NCI-H1417 (cell line): ENCODE results near the gene TMEM30A.

Experiments
- DNase-seq, 3 experiments: peaks; one replicate each; lab custom pipeline; 2025; lab: John Stamatoyannopoulos, UW

The TMEM30A gene

DNA sequence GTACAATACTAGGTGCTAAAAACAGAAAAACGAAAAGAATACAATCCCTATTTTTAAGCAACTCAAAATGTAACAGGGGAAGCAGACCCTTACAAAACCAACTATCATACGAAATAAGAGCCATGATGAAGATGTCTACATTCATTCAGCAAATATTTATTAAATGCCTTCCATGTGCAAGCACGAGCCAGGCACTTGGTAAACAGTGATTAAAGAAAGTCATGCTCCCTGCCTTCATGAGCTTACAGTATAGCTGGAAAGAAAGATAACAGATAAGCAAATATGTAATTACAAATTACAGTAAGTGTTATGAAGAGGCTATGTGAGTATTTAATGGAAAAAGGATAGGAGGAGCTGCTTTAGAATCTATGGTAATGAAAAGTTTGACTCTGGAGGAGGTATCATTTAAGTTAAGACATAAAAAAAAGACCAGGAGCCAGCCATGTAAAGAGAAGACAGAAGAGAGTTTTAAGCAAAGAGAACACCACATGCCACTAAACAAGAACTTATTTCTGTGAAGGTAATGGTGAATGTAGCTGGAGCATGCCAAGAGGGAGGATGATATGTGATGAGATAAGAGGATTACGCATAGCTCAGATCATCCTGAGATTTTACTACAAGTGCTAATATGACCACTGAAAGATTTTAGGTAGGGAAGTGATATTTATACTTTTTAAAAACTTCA is 21.7 kb downstream of the TMEM30A start:
- no peak for DNase-seq

DNA sequence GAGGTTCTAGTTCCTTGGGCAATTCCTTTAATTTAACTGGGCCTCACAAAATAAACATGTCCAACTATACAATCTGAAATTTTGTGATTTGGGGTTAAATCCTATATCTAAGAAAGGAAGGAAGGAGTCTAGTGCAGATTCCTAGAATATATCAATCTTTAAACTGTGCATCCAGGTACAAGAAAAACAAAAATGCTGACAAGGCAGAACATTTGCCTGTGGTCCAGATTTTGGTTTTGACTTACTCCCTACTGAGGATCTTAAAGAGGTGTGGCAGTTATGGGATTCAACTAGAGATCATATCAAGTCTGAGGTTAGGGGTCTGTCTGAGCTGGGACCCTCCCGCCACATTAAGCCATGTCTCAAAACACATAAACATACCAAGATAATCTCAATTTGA is 23.3 kb downstream of the TMEM30A start:
- no peak for DNase-seq

DNA sequence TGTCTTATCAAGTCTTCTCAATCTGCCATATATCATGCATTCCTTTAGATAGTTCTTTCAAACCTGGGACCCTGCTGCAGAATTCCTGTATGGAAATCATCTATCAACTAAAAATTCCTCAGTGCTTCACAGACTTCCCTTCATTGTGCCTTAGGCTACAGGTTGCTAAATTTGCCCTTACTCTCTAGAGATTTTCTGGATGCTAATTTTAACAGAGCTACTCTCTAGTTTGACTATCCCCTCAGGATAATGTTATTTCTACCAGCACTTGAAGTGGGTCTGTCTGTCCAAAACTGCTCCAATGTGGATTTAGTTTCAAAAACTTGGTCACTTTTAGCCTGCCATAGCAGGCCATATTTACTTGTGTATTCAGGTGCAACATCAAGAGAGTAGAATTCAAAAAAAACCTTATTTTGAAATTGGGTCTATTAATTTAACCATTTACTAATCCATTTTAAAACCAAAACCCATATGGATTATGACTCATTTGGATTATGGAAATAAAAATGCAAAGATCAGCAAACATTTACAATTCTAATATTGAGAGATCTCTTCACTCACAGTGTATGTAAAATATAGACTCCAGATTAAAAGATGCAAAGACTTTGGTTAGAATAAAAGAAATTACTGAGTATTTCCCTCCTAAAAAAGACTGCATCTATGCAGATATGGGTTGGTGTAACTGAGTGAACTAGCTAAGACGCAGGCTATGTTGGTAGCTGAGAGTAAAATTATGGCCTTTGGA is 27.1 kb downstream of the TMEM30A start:
- DNase-seq, result no peak

DNA sequence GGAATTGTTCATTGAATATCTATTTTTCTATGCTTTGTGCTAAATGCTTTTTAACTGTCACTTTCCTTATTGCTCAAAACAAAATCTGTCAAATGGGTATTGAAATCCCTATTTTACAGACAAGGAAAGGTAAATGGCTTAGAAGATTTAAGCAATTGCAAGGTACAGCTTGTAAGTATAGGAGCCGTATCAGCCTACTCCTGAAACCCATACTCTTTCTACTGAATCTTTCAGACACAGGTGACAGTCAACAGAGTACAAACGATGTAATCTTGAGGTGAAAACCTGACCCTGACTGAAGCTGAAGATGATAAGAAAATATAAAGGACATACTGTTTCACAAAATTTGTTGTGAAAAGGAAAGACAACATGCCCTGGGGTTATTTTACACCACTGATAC is 34.0 kb downstream of the TMEM30A start:
- no peak for DNase-seq

DNA sequence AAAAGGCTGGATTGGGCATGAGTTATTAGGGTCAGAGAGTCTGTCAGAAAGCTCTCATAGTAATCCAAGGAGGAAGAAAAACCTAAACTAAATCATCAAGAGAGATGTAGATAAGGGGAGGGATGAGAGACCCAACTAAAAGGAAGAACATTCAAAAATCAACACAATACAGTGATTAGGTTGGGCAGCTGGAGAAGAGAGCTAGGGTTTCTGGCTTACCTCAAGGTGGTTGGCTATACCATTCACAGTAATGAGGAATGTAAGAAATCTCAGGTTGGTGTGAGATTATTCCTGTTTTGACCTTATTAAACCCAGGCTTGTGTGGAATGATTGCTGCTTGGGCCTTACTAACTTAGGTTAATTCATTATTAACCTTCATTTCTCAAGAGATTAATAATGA is 34.8 kb downstream of the TMEM30A start:
- DNase-seq, result no peak

DNA sequence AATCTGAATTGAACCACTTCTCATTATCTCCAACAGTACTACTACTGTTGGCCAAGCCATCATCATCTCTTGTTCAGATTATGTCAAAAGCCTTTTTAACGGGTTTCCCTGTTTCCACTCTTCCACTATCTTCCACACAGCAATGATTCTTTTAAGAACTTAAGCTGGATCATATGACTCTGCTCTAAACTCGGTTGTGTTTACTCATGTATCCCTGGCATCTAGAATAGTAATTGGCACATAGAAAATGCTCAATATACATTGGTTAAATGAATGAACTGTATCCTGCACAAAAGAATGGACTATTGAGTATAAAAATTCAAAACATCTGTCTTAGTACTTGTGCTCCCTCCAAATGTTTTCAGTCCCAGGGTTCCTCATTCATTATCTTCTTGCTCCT is 38.2 kb downstream of the TMEM30A start:
- no peak for DNase-seq

DNA sequence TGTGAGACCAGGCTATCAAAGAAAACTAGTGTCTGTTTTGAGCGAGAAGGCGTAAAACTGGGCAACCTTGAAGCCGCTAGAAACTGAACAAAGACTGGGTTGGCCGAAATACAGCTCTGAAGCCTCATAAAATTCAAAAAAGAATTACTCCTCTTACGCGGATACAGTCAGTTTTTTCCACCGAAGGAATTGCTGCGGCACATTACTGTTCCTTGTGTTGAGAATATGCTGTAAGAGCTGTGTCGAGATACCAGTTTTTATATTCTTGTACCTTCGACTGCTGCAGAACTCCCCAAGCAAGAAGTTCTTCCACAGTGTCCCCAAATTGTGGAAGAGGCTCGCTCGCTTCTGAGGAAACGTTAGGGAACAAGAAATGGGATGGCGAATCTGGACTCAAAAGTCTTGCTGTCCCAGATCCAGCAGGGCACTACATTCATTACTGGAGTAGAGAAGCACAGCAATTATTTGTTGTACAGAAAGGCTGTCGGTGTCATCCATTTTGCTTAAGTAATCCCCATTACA is 40.5 kb downstream of the TMEM30A start:
- peak in 1 of 3 experiments; percentile 68 for DNase-seq

DNA sequence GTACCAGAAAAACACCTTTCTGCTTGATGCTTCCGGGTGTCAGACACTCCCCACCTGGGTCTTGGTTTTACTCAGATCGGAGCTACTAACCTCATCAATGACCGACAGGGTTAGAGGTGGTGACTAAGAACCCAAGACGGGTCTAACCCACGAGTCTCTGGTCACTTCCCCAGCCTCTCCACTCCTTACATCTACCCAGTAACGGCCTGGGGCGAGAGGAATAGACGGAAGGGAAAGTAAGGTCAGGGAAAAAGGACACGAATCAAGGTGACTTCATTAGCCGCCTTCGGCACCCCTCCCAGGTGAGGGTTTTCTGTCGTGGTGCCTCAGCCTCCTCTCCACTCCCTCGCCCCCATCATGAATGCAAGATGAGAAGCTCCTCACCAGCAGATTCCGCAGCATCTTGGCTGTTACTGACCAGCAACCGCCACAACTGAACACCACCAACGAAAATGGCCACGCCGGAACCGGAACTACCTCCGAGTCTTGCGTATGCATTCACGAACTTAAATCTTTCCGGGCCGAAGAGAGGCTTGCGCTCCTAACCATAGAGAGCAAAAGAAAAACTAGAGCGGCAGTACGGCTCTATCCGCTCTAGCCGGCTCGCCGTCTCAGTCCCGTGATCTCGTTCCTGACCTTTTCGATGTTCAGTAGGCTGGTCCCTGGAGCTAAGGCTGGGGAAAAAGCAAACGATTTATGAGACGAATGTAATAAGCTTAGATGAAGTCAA is 41.1 kb downstream of the TMEM30A start, which contains the start of gene COX7A2:
TSS of gene COX7A2 (minus strand) at position 469 of the 730 bp plus-strand sequence. CDS start at position 402, 67 bp downstream.
- DNase-seq, result peak; percentile 92 to 97 (median 97)

DNA sequence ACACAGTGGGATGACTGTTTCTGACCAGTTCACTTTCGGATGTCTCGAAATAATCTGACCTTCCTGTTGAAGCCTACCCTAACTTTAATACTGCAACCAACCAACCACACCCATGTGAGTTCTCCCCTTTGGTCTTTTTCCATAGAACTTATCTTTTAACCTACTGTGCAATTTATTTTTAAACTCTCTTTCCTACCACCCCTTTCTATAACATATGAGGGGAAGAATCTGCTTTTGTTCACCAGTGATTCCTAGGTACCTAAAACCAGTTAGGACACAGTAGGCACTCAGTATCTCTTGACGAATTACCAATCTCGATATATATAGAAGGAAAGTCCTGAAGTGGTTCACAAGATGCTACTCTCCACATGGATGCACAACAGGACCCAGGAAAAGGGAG is 48.0 kb downstream of the TMEM30A start:
- no peak for DNase-seq

DNA sequence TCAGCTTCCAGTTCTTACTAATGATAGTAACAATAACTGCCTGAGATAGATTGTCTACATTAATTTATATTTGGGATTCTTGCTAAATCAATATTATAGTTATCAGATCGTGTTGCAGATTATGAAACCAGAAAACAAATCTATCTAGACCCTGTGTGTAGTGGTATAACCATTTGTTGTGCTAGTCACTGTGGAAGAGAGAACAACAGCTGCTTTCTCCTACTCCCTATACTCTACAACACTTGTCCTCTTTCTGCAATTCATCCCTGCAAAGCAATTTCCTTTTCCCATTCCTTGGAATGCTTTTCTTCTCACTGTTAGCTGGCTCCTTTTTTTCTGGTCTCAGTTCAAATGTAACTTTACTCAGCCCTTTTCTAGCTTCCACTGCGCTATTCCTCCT is 49.3 kb downstream of the TMEM30A start:
- DNase-seq, result no peak

DNA sequence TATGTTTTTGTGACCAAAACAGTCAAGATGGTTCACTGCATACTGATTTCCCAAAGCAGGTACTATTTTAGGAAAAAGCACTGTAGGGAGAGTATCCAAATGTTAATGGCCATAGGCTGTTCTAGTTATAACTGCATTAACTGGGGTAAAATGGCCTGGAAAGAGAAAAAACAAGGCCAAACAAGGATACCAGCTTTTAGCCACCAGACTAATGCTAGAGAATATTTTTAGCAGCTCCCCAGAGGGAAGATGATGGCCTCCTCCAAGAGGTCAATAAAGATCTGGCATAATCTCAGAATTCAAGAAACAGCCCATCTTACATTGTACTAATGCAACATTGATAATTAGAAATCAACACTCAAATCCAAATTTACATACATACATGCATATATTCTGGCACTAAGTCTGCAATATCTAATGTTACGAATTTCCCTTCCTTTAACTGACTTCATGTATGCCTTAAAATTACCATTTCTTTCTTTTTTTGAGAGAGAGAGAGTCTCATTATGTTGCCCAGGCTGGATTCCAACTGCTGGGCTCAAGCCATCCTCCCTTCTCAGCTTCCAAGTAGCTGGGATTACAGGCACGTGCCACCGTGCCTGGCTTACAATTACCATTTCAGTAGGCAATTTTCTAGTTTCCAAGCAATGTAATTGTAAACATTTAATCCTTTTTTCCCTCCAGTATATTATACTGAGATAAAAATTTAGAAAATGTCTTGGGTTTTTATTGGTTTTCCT is 50.3 kb downstream of the TMEM30A start:
- DNase-seq, result no peak

DNA sequence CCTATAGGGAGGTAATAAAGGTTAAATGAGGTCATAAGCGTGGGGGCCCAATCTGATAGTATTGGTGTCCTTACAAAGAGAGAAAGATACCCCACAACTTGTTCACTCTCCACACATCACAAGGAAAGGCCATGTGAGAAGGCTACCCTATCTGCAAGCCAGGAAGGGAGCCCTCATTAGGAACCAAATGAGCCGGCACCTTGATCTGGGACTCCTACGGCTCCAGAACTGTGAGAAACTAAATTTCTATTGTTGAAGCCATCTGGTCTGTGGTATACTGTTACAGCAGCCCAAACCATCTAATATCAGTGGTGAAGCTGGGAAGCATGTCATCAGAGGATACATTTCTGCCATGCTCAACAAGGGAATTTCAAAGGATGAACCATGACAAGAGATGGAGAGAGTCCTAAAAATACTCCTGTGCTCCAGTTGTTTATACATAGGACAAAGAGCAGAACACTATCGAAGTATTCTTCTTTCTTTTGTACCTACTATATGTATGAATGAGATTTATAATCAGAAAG is 51.4 kb downstream of the TMEM30A start:
- DNase-seq, result no peak

DNA sequence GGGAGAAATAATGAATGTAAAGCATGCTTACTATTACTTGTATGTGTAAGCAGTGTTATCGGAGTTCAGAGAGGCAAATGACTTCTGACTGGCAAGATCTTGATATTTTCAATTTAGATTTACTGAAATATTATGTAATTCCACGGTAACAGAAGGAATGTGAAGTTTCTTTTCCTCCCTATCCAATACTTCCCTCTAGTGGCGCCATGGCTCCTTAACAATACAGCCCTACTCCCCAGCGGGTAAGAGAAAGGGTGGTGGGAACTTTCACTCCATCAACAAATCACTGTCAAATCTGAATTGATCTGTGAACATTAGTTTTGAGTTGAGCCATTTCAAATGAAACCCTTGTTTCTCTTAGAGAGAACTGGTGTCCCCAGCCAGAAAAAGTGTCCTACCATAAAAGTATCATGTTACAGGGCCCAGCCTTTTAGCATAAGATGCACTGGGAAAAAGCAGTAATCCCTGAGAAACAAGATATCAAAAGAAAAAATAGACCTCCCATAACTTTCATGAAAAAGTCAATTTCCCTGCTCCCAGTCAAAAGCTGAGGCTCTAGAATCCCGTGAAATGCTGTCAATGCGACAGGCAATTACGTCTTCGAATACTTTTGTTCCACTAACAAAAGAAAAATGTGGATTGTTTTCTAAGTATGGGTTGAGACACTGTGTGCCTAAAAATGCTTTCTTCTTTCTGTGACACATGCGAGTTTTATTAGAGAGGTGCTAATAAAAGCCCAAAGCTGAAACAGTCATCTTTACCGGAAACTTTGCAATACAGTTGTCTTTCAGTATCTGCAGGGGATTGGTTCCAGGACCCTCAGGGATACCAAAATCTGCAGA is 53.9 kb downstream of the TMEM30A start:
- peak in 2 of 3 experiments; percentile 3 to 6 for DNase-seq

DNA sequence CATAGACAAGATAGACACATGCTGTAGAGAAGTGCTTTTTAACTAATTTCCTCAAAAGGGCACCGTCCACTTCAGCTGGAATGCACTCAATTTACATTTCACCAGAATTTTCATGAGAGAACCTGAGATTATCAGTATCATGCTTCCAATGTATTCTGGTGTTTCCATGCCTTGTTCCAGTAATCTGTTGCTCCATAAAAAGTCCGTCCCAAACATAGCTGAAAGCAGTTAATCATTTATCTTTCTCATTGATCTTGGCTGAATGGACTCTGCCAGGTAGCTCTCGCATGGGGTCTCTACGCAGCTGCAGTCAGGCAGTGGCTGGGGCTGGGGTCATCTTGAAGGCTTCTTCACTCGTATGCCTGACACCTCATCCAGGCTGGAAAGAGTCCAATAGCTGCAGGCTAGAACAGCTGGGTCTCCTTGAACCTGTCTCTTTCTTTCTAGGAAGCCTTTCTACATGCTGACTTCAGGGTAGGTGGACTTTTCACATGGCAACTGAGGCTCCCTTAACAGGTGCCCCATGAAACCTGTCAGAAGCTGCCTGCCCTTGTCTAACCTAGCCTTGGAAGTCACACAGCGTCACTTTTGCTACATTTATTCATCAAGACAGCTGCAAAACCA is 60.2 kb downstream of the TMEM30A start:
- no peak for DNase-seq

DNA sequence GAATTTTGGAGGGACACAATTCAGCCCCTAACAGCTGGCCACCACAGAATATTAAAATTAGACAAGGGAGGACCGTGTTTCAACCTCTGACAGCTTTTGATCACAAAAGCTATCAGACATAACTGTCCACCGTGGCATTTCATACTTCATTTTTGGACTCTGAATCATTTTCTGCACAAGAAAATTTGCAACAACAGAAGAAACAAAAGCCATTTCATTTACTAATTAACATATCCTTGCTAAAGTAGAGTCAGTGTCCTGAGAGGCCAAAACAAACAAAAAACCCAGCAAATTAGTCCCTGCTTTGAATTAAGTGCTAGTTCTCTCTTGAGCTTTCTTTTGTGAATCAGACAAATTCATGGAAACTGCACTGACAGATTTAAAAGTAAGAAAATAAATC is 61.2 kb downstream of the TMEM30A start:
- no peak for DNase-seq

DNA sequence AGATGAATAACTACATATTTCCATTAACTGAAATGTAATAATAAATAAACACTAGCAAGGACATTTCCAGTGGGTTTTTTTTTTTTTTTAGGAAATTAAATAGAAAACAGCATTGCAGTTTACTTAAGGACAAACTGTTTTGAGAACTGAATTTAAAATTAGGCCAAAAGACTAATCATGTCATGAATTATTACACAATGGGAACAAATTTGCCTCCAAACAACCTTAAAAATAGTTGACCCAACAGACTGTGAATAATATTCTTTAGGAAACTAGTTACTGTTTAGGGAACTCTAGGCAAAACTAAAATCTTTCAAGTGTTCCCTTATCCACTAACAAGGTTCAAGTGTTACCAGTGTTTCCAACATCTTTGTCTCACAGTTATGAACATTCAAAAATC is 62.3 kb downstream of the TMEM30A start:
- no peak for DNase-seq

DNA sequence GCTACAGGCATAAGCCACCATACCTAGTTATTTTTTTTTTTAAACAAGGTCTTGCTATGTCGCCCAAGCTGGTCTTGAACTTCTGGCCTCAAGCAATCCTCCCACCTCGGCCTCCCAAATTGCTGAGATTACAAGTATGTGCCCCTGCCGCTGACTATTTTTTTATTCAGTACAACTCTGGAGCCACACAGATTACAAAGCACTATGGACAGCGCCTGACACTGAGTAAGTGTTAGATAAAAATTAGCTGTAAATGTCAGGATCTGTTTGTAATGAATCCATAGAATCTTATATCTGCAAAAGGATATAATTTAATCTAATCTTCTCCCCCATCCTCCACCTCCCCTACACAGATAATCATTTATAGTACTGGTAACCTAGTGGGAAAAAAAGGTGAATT is 63.5 kb downstream of the TMEM30A start:
- no peak for DNase-seq

DNA sequence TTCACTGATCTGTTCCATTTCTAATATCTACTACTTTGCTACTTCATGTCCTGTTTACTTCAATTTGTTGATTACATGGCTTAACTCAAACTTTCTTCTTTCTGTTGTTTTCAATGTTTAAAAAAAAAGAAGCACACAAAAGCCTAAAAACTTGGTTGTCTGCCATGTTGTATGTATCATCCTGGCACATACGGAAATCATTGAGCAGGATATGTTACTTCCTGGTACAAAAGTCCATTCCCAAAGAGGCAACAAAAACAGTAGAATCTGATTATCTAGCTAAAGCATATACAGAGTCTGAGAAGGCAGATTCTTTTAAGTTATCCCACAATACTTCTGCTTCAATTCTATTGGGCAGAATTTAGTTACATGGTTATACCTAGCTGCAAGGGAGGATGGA is 64.2 kb downstream of the TMEM30A start:
- no peak for DNase-seq

DNA sequence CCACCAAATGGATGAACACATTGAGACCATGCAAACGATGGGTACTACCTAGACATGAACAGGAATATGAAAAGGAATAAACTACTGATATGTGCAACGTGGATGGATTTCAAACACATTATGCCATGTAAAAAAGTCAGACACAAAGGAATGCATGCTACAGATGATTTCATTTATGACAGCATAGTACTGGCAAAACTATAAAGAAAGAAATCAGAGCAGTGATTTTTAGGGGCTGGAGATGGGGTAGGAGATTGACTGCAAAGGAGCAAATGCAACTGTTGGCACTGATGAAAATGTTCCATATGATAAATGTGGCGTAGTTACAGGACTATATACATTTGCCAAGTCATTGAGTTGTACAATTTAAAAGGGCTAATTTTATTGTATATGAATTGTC is 65.3 kb downstream of the TMEM30A start:
- no peak for DNase-seq

DNA sequence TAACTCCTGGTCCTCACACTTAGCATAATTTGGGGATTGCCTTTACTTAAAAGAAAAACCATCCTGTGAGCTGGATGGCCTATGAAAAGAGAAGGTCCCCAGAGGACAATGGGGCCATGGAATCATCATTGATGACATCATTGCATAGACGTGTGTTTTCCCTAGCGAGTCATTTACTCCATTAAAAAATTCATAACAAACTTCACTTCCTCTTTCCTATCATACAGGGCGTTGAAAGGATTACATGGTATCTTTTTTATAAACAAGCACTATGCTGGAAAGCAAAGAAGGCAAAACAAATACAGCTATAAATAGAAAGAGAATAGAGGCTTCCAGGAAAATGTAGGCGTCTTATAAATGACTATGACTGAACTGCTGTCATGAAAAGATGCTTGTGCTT is 67.4 kb downstream of the TMEM30A start:
- no peak for DNase-seq
